HG03097 (cell line): Measurements from ENCODE around the gene ITPR2.

ENCODE experiments used
- ATAC-seq: cut with Tn5 transposase; IDR thresholded peaks from one replicate; pipeline ENCODE4 v1.9.1; 2021; ENCODE audit not compliant: unreplicated experiment, low FRiP score

The ITPR2 gene

GRCh38 chr12:26642361-26642760 is 190.6 kb downstream of the ITPR2 start:
- no peak for ATAC-seq

DNA sequence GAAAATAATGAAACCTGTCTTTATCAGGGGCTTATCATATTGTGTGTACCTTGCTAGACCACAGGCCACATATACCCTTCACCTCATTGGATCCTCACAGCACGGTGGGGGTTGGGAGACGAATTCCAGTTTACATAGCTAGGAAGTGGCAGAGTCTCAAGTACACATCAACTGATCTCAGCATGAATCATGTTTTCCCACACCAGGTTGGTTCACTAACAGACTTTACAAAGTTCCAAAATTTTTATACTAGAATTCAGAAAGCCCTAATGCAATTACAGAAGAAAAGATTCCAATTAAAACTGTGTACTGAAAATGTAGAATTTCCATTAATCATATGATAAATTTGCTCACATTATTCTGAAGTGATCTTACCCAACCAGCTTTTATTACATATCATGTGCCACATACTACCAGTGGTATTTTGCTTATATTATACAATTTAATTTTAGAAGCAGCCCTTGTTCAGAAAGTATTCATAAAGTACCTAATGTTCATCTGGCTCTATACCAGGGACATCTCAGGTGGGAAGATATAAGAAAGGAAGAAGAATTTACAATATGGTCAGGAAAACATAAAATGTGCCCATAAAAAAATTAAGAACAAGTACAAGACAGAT is 196.2 kb downstream of the ITPR2 start:
- no peak for ATAC-seq

DNA sequence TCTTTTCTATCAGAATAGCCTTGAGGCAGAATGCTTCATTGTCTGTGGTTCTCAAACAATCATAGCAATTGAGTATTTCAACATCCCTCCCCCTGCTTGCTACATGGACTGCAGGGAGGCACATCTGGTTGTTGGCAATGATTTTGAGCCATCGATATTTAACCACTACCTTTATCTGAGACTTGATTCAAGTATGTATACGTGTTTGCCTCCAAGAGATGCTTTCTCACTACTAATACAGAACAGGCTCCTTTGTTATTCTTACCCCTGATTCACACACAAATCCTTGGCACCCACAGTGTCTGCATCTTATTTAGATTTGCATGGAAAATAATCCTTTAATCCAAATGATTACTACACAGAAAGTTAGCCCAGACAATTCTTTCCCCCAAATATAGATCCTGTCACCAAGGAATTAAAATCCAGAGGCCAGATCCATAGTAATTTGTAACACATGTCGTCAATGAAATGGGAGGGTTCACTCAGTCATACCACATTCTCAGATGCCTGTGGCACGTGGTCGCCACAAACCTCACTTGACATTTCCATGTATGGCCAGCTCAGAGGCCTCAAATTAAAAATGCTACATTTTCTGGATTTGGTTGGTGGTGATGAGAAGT is 199.3 kb downstream of the ITPR2 start:
- no peak for ATAC-seq

DNA sequence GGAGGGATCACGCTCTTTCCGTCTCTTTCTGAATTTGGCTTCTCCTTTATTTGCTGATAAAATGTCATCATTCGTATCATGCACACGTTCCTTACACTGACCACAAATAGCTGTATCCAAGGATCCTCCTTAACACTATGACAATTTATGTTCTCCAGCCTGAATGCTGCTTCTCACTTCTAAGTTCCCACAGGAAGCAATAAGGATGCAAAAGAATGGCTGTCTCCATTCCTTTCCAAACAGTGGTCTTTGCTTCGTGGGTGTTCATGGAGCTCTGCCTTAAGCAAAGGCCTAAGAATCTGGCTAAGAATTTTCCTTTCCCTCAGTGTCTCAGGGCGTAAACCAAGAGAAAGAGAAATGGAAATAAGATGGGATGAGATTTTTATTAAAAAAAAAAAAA is 200.2 kb downstream of the ITPR2 start:
- ATAC-seq: no peak

GRCh38 chr12:26631846-26632245 is 201.1 kb downstream of the ITPR2 start:
- no peak for ATAC-seq

- ATAC-seq: no peak
Measured at GRCh38 chr12:26630546-26631027, 202.4 kb downstream of the ITPR2 start.

GRCh38 chr12:26629864-26630263 is 203.1 kb downstream of the ITPR2 start:
- no peak for ATAC-seq

DNA sequence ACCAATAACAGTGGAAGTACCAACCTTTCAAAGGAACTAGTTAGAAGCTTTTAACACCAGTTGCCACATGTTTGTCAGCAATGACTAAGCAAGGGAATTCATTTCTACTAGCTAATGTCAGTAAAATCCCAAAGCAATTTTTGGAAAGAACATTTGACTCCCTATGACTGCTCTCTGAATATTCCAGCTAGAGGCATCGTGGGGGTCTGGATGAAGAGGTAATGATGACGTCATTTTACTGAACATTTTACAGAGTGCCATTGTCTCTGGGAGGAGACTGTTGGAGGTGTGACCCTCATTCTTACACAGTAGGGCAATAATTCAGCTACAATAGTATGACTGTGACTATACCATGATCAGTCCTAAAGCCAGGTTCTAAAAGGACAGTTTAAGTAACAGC is 204.8 kb downstream of the ITPR2 start:
- no peak for ATAC-seq

DNA sequence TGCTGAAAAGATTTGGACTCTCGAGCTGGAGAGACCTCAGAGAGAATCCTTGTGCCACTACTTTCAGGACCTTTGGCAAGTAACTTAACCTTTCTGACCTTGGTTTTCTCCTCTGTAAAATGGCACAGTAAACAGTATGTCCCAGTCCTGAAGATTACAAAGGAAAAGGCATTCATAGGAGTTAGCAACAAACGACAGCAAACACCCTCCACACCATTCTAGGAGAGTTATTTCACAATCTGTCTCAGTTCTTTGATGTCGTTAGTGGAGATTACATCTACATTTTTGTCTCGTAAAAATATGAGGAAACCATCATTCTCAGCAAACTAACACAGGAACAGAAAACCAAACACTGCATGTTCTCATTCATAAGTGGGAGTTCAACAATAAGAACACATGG is 205.7 kb downstream of the ITPR2 start:
- ATAC-seq: no peak

DNA sequence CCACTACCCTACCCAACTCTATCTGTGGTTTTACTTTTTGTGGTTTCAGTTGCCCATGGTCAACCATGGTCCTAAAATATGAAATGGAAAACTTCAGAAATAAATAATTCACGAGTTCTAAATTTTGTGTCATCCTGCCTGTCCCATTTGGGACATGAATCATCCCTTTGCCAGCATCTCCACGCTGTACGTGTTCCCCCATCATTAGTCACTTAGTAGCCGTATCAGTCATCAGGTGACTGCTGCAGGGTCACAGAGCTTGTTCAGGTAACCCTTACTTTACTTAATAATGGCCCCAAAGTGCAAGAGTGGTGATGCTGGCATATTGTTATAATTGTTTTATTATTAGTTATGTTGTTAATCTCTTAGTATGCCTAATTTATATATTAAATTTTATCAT is 209.9 kb downstream of the ITPR2 start:
- no peak for ATAC-seq

DNA sequence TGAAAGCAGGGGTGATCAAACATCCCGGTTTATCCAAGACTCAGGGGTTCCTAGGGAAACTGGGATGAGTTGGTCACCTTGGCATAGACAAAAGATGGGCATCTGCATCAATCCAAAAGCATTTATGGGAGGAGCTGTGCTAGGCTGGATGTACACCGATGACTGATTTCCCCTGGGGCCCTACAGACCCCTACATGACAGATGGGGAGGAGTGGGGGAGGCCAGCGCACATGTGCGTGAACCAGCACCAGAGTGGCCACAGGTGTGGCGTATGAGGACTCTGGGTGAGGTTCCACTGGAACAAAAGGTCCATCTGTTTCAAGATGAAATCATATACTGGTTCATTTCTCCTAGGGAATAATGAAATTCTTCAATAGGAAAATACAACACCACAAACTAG is 210.4 kb downstream of the ITPR2 start:
- no peak for ATAC-seq

DNA sequence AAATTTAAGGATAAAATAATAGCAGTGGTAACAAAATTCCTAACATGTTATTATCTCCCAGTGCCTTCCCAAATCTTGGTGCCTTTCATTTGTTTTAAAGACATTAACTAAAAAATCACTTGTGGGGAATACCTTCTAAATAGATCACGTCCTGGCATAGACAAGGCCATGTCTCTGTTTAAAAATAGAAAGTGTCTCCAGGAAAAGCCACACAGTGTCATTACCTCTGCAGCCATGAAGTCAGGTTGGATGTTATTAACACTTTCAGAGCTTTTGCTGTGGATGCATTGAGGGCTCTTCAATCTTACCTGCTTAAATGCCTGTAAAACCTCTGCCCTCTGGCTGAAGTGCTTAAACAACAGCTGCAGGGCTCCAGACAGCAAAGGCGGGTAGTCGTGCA is 211.1 kb downstream of the ITPR2 start:
- ATAC-seq: no peak

GRCh38 chr12:26620907-26621306 is 212.1 kb downstream of the ITPR2 start:
- no peak for ATAC-seq

DNA sequence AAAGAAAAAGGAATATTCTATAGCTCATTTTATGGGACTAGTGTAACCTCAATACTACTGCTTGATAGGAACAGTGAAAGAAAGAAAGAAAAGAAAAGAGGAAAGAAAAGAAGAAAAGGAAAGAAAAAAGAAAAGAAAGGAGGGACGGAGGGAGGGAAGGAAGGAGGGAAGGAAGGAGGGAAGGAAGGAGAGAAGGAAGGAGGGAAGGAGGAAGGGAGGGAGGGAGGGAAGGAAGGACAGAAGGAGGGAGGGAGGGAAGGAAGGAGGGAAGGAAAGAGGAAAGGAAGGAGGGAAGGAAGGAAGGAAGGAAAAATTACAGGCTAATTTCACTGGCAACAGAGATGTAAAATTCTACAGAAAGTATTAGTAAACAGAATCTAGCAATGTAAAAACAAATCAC is 215.5 kb downstream of the ITPR2 start:
- ATAC-seq: no peak

DNA sequence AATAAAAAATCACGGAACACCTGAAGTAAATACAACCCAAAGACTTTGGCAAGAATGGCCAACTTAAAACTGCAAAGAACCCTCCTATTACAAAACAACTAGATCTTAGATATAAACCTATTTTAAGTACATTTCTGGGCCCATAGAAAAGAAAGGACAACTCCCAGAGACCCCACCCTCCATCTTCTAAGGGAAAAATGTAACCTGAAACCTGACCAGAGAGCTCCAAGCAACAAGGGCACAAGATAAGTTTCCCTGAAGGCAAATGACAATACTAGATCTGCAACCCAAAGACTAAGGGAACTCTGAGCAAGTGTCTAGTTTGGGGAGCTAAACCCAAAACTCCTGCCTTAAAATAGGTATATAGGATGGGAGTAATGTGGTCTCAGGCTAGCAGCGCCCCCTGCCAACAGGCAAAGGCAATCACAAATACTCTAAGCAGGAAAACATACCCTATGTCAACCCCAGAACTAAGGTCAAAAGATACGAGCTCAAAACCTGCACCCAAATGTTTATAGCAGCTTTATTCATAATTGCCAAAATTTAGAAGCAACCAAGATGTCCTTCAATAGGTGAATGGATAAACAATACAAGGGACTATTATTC is 218.9 kb downstream of the ITPR2 start:
- ATAC-seq: no peak

DNA sequence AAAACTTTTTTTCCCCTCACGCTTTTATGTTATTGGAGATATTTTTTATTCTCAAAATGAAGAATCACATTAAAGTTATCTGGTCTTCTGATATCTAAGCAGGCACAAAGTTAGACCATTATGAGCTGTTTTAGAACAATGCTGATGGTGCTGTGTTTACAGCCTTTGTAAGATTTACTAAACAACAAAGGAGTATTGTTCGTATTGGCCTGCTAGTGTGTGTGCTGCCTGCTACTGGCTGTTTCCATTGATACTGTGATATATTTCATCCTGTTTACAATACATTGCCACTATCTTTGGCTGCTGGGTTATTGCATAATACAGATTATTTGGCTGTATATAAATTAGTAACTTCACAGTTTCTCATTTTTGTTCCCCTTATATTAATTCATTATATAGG is 220.8 kb downstream of the ITPR2 start:
- no peak for ATAC-seq

DNA sequence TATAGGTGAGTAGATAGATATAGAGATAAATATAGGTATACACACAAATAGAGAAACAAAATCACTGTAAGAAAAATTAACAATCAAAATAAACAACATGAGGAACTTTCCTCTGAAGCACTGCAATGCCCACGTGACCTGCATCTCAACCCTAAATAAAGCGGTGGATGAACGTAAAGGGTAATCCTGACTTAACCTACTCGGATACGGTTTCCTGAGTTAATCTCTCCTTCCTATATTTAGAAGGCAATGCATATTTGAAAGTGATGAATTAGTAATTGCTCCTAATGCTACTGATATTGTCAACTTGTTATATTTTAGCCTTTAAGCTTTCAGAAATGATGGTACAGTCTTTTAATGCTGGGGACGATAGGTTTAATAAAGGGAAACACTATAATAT is 221.4 kb downstream of the ITPR2 start:
- no peak for ATAC-seq

GRCh38 chr12:26610774-26611173 is 222.2 kb downstream of the ITPR2 start:
- ATAC-seq: no peak

DNA sequence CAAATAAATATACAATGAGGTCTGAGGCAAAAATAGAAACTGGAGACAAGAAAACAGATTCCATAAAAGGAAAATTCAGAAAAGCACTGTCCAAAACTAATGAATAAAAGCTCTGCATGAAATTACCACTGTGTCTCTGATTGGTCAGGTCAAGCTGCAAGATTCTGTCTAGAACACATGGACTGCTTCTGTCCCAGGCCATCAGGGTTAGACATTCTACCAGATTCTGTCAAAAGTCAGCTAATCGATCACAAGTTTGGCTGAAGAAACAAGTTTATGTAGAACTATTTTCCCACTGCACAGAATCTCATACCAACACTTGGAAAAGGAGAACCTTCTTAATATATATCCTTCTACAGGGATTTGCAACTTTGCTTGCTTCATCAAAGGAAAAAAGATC is 223.0 kb downstream of the ITPR2 start:
- no peak for ATAC-seq

- no peak for ATAC-seq
Measured at GRCh38 chr12:26608706-26609105, 224.3 kb downstream of the ITPR2 start.

- no peak for ATAC-seq
Measured at GRCh38 chr12:26608273-26608672, 224.7 kb downstream of the ITPR2 start.

DNA sequence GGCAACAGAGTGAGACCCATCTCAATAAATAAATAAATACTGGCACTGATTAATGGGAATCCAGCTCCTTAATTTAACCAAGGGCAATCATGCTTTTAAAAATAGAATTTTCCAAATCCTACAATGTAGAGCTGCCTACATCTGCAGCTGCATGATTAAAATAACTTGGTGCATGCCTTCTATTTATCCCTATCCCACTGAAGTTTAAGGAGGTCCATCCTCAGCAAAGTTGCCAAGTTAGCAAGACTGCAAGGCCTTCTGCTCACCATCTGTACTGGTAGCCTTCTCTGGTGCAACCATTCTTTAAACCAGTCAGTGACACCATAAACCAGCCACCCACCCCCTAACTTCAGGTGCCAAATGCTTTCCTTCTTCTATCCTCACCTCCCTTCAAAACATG is 226.1 kb downstream of the ITPR2 start:
- ATAC-seq: no peak
